HepG2 (cell line): ENCODE data around the gene BRIP1.

Source experiments
- DPF2 ChIP-seq: sonication (generic); formaldehyde crosslinking; IDR thresholded peaks from 2 replicates; pipeline ENCODE4 v1.4.0; 2020; ENCODE audit warnings: mild to moderate bottlenecking, low read depth, missing genetic modification reagents, borderline replicate concordance
- ELF4 ChIP-seq: sonication (generic); formaldehyde crosslinking; IDR thresholded peaks from 2 replicates; pipeline ENCODE4 v1.5.0; 2020; ENCODE audit warnings: missing genetic modification reagents, mild to moderate bottlenecking, moderate library complexity, borderline replicate concordance
- RBM22 ChIP-seq: fragments of 200-400 bp; formaldehyde crosslinking; optimal IDR thresholded peaks from 2 replicates; pipeline ENCODE3; 2017; ENCODE audit warnings: mild to moderate bottlenecking, low read length, moderate library complexity

GRCh38 chr17:61754124-61754523 is 109.2 kb downstream of the BRIP1 start:
- TF ChIP-seq DPF2 (no peak), ELF4 (no peak), RBM22 (no peak)
